GM12875 (cell line): ENCODE results near the gene WDR75.

Experiments used
- H3K4me3 ChIP-seq: one replicate; pipeline ENCODE4 v1.5.1; 2011; ENCODE audit warnings: low read depth, low read length, control low read depth
- CTCF ChIP-seq: IDR thresholded peaks from 2 replicates; pipeline ENCODE4 v1.5.1; 2011; ENCODE audit warnings: low read depth, mild to moderate bottlenecking, control low read depth, inconsistent platforms, low read length, moderate library complexity, borderline replicate concordance; ENCODE audit not compliant: insufficient read depth

Gene WDR75

GRCh38 chr2:189408294-189408693 is 33.0 kb upstream of the WDR75 start:
- no peak overlapping the region for H3K4me3 ChIP-seq

DNA sequence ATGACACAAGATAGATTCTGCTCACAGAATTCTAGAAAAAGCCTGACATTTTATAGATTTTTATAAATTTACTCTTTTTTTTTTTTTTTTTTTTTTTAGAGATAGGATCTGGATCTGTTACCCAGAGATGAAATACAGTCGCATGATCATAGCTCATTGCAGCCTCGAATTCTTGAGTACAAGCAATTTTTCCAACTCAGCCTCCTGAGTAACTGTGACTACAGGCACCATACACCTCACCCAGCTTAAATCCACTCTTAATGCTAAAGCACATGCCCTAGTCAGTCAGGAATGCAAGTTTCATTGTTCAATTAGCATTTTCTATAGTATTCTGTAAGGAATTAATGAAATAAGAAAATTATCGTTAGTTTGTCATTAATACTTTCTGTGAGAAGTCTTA is 32.1 kb upstream of the WDR75 start:
- TF ChIP-seq CTCF, result no peak
- H3K4me3 ChIP-seq, result no peak overlapping the region

More at GRCh38 chr2:189408294-189408693, 33.0 kb upstream of the WDR75 start:
- no peak for TF ChIP-seq CTCF

DNA sequence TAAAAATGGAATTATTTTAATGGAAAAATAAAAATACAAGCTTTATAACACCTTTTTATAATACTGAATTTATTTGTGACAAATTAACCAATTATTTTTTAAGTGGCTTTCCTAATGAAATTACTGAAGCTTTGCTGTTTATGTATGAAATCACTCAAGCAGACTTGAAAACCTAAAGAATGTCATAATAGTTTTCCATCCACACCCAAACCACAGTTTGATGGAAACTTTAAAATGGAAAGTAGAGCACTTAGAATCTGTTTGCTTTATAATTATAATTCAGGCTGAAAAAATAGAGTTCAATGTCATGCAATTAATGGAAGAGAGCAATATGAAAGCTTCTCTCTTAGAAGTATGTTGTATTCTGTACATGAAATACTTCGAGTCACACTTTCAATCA is 31.6 kb upstream of the WDR75 start:
- TF ChIP-seq CTCF, result no peak
- H3K4me3 ChIP-seq, result no peak overlapping the region

DNA sequence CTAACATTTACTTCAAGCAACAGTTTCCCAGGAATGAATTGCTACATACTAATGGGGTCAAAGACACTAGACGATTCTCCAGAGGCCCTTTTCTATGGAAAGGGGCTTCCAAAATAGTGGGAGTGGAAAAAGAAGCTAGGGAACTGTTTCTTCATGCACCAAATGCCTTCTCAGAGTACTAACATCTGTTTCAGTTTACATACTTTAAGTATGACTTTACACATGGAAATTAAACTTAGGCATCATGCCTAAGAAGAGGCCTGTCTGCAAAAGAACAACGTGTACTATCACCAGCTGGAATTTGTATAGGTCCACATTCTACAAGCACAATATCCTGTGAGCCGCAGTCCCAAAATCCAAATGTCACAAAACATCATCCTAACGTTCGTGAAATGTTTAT is 29.4 kb upstream of the WDR75 start:
- no peak for TF ChIP-seq CTCF
- H3K4me3 ChIP-seq, result no peak overlapping the region

- no peak overlapping the region for H3K4me3 ChIP-seq
- peak; percentile 43; the same call in 1 of the 2 replicates for TF ChIP-seq CTCF
These were observed 28.8 kb upstream of the WDR75 start for GRCh38 chr2:189412330-189412953.

GRCh38 chr2:189413249-189413648 is 28.0 kb upstream of the WDR75 start:
- TF ChIP-seq CTCF, result no peak
- no peak overlapping the region for H3K4me3 ChIP-seq

DNA sequence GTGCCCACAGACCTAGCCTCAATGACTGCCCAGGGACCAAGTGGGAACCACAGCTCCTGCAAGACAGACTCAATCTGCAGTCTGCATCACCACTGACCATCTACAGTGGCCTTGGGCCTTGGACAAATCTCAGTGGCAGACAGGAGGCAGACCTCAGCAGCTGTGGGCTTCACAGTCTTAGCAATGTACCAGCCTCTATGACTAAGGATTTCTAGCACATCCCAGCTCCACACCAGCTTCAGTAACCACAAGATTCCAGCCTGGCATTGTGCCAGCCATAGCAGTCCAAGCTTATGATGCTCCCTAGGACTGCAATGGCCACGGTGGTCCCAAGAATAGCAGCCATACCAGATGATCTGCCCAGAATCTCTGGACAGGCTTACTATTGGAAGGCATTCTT is 19.6 kb upstream of the WDR75 start:
- TF ChIP-seq CTCF, result no peak
- no peak overlapping the region for H3K4me3 ChIP-seq
